Thymus (tissue), 11 donors: ENCODE measurements around the gene IL20. TPM values are rescaled to one million over a fixed set of nuclear protein-coding genes. Genes with fewer than 3 reads are reported as not detected.
A peak's percentile ranks its signal among the peaks of the same experiment; 100 is the strongest.

Experiments
- DNase-seq, 9 donors: peaks; one replicate each; pipeline ENCODE4 v3.0.0-alpha.2; 2013; ENCODE audit warnings: low spot score in 9 of 9, low read depth in 6 of 9, missing footprints in 1 of 9
- H3K27ac ChIP-seq, 2 donors: one replicate each; pipeline ENCODE4 v1.5.1; 2013; ENCODE audit warnings: control low read depth in 1 of 2, low read depth in 1 of 2, low read length in 1 of 2, mild to moderate bottlenecking in 1 of 2, moderate library complexity in 1 of 2
- H3K27me3 ChIP-seq, 2 donors: one replicate each; pipeline ENCODE4 v1.5.1; 2013; ENCODE audit warnings: low read length in 1 of 2; ENCODE audit not compliant: control insufficient read depth in 2 of 2, insufficient read depth in 1 of 2
- H3K36me3 ChIP-seq, 2 donors: one replicate each; pipeline ENCODE4 v1.5.1; 2013; ENCODE audit warnings: low read length in 1 of 2, mild to moderate bottlenecking in 1 of 2, moderate library complexity in 1 of 2; ENCODE audit not compliant: control insufficient read depth in 2 of 2, insufficient read depth in 2 of 2
- H3K4me1 ChIP-seq, 2 donors: one replicate each; pipeline ENCODE4 v1.5.1; 2013; ENCODE audit warnings: low read length in 2 of 2; ENCODE audit not compliant: control insufficient read depth in 2 of 2, insufficient read depth in 2 of 2
- H3K4me3 ChIP-seq, 2 donors: one replicate each; pipeline ENCODE4 v1.5.1; 2013; ENCODE audit warnings: low read length in 2 of 2, control low read depth in 1 of 2, mild to moderate bottlenecking in 1 of 2
- H3K9me3 ChIP-seq, 2 donors: one replicate each; pipeline ENCODE4 v1.5.1; 2013; ENCODE audit warnings: low read length in 1 of 2, mild to moderate bottlenecking in 1 of 2; ENCODE audit not compliant: control insufficient read depth in 2 of 2, insufficient read depth in 1 of 2
- WGBS: extraction: QIAGEN DNeasy Blood & Tissue Kit; methylation state at CpG from one replicate; pipeline ENCODE4 v1.1.7; 2013; 5-methylcytosine and 5-hydroxymethylcytosine counted together
- polyA plus RNA-seq: library from polyadenylated mRNA; stranded (reverse); fragments of 200-250 nt; gene quantifications from one replicate; pipeline ENCODE4 v1.2.3, GENCODE V29; 2013
- total RNA-seq: library from RNA; stranded (reverse); fragments of 120-200 nt; gene quantifications from one replicate; pipeline ENCODE4 v1.2.4, GENCODE V29; 2013
- donor health status: healthy.

Gene IL20
- total and polyA plus RNA-seq, 2 donors = 0.05 to 0.66 TPM

DNA sequence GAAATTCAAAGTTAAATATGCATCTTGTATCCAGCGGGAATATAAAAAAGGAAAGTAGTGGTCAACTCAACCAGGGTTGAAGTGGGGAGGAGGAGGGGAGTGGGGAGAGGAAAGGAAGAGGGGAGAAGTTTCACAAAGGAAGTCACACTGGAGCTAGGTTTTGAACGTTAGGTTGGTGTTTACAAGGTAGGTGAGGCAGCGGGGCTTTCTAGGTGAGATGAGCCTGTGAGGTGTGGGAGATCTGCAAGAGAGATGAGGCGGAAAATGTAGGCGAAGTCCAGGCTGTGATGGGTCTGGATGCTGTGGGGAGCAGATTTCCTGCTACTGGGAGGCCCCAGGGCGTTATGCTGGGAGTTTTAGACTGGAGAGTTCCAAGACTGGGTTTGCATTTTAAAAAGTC is 36.1 kb upstream of the IL20 start:
- Histone ChIP-seq H3K4me3 (no peak overlapping the region), H3K36me3 (no peaks in the 10 kb centered on the region), H3K27ac (peak overlapping the region in 1 of 2 donors; percentile 37), H3K4me1 (peaks cover 0 to 29% of the 10 kb centered on the region in 2 donors), H3K9me3 (no peaks in the 10 kb centered on the region), H3K27me3 (no peaks in the 10 kb centered on the region)
- DNase-seq = peak in 2 of 9 donors; percentile 15 to 50
- 71% methylated on average over 6 of the region's 6 CpGs for WGBS

- 12% methylated on average over 2 of the region's 2 CpGs for WGBS
- Histone ChIP-seq H3K27me3 (no peaks in the 10 kb centered on the region), H3K9me3 (no peaks in the 10 kb centered on the region), H3K4me1 (peaks cover 0 to 24% of the 10 kb centered on the region in 2 donors), H3K27ac (no peak overlapping the region), H3K36me3 (no peaks in the 10 kb centered on the region), H3K4me3 (no peak overlapping the region)
- DNase-seq = no peak
These were observed 35.5 kb upstream of the IL20 start for GRCh38 chr1:206829875-206830274.

- Histone ChIP-seq H3K9me3 (no peaks in the 10 kb centered on the region), H3K27me3 (peaks cover 0 to 2% of the 10 kb centered on the region in 2 donors), H3K27ac (no peak overlapping the region), H3K4me1 (peaks cover 0 to 27% of the 10 kb centered on the region in 2 donors), H3K4me3 (no peak overlapping the region), H3K36me3 (no peaks in the 10 kb centered on the region)
- no peak for DNase-seq
- WGBS = 78% methylated on average over 4 of the region's 4 CpGs
These were observed 33.8 kb upstream of the IL20 start for GRCh38 chr1:206831650-206832049.

- Histone ChIP-seq H3K9me3 (no peaks in the 10 kb centered on the region), H3K36me3 (no peaks in the 10 kb centered on the region), H3K27ac (no peak overlapping the region), H3K4me1 (peaks cover 0 to 26% of the 10 kb centered on the region in 2 donors), H3K27me3 (peaks cover 0 to 2% of the 10 kb centered on the region in 2 donors), H3K4me3 (no peak overlapping the region)
- no peak for DNase-seq
- 40% methylated on average over 2 of the region's 2 CpGs for WGBS
These were observed 33.0 kb upstream of the IL20 start for GRCh38 chr1:206832352-206832880.

GRCh38 chr1:206833106-206833680 is 32.2 kb upstream of the IL20 start:
- Histone ChIP-seq H3K36me3 (no peaks in the 10 kb centered on the region), H3K9me3 (no peaks in the 10 kb centered on the region), H3K27me3 (peaks cover 0 to 2% of the 10 kb centered on the region in 2 donors), H3K27ac (no peak overlapping the region), H3K4me3 (no peak overlapping the region), H3K4me1 (peaks cover 0 to 26% of the 10 kb centered on the region in 2 donors)
- WGBS = 62% methylated on average over 2 of the region's 2 CpGs
- DNase-seq = no peak

- WGBS = 43% methylated on average over 2 of the region's 2 CpGs
- H3K27ac ChIP-seq = no peak overlapping the region
- H3K4me3 ChIP-seq = no peak overlapping the region
- DNase-seq = no peak
- peaks cover 0 to 2% of the 10 kb centered on the region in 2 donors for H3K27me3 ChIP-seq
- no peaks in the 10 kb centered on the region for H3K9me3 ChIP-seq
- no peaks in the 10 kb centered on the region for H3K36me3 ChIP-seq
- H3K4me1 ChIP-seq = peaks cover 0 to 25% of the 10 kb centered on the region in 2 donors
These were observed 31.6 kb upstream of the IL20 start for GRCh38 chr1:206833801-206834200.

DNA sequence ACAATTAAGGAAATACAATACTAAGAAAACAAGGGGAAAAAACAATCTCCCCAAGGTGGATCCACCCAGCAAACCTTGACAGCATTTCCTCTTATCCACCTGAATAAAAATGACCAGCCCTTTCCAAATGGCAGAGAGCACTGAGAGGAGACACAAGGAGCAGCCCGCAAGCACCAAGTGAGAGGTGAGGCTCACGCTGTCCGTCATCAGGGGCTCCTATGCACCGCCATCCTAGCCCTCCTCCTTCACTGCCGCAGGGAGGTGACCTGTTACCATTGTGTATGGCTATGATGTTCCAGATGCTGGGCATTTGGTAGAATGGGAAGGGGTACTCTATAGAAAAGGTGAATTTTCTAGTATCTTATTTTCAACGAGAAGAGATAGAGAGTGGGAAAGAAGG is 31.2 kb upstream of the IL20 start:
- Histone ChIP-seq H3K9me3 (no peaks in the 10 kb centered on the region), H3K27ac (no peak overlapping the region), H3K4me1 (peaks cover 0 to 21% of the 10 kb centered on the region in 2 donors), H3K4me3 (no peak overlapping the region), H3K27me3 (peaks cover 0 to 2% of the 10 kb centered on the region in 2 donors), H3K36me3 (no peaks in the 10 kb centered on the region)
- 98% methylated on average over 6 of the region's 6 CpGs for WGBS
- no peak for DNase-seq

- H3K9me3 ChIP-seq = no peaks in the 10 kb centered on the region
- peaks cover 0 to 16% of the 10 kb centered on the region in 2 donors for H3K4me1 ChIP-seq
- no peak overlapping the region for H3K27ac ChIP-seq
- DNase-seq = no peak
- no peak overlapping the region for H3K4me3 ChIP-seq
- 92% methylated on average over 3 of the region's 3 CpGs for WGBS
- no peaks in the 10 kb centered on the region for H3K36me3 ChIP-seq
- peaks cover 0 to 2% of the 10 kb centered on the region in 2 donors for H3K27me3 ChIP-seq
These were observed 30.7 kb upstream of the IL20 start for GRCh38 chr1:206834711-206835110.

- Histone ChIP-seq H3K4me3 (no peak overlapping the region), H3K27ac (no peak overlapping the region), H3K4me1 (peaks cover 0 to 13% of the 10 kb centered on the region in 2 donors), H3K27me3 (peaks cover 0 to 2% of the 10 kb centered on the region in 2 donors), H3K36me3 (no peaks in the 10 kb centered on the region), H3K9me3 (no peaks in the 10 kb centered on the region)
- DNase-seq = no peak
- 87% methylated on average over 3 of the region's 3 CpGs for WGBS
These were observed 30.2 kb upstream of the IL20 start for GRCh38 chr1:206835186-206835585.
